ENCODE data around the gene NDUFA11. TPM values are rescaled to one million over a fixed set of nuclear protein-coding genes. Genes with fewer than 3 reads are reported as not detected.

The NDUFA11 gene
- total and polyA plus RNA-seq, 9 of the 15 experiments (the other 6 are each of a cell fraction or from before 2014, with no cell fraction given), result 63.3 to 486 (median 274) TPM

DNA sequence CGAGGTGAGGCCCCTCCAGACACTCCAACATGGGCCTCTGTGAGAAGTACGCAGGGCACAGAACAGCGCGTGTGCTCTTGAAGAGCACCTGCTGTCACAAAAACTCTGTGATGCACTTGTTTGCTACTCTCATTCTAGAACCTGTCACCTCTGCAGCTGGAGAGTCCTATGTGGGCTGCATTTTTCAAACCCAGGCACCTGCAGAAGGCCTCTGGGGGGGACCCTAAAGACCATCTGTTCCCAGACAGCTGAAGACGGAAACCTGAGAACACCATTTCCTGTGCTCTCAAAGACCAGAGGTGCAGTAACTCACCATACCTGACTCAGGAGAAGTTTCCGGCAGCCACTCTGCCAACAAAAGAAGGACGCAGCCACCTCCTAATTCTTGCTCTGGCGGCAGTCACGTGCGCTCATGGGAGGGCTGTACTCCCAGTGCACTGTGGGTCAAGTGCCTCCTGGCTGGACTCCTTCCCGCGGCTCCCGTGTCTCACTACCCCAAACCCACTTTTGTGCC is 46.3 kb upstream of the NDUFA11 start:
- Histone ChIP-seq H3K9me3 (replicated peaks; ENCODE audit: control insufficient read depth, insufficient read depth, low read depth, low read length) (no peaks in the 10 kb centered on the region), H3K27me3 (ENCODE audit: control insufficient read depth in 2 of 2, insufficient read depth in 2 of 2, low read length in 2 of 2) (no peaks in the 10 kb centered on the region), H3K79me2 (ENCODE audit: control insufficient read depth, insufficient read depth, low read length) (peaks cover 92% of the 10 kb centered on the region), H3K4me1 (replicated peaks in 1 of 2; ENCODE audit: control insufficient read depth in 2 of 2, insufficient read depth in 2 of 2, low read length in 2 of 2) (peaks cover 25% of the 10 kb centered on the region in 2 experiments), H3K36me3 (ENCODE audit: control insufficient read depth, insufficient read depth, low read length) (peaks cover 65% of the 10 kb centered on the region), H3K9ac (ENCODE audit: insufficient read depth in 1 of 2, low read depth in 2 of 2, low read length in 2 of 2) (no peak overlapping the region), H2AFZ (ENCODE audit: low read depth, low read length) (no peak overlapping the region), H3K9me1 (ENCODE audit: control insufficient read depth, insufficient read depth, low read length) (peaks cover 10% of the 10 kb centered on the region), H3K4me2 (ENCODE audit: insufficient read depth, low read length) (no peak overlapping the region), H4K20me1 (replicated peaks; ENCODE audit: control insufficient read depth, insufficient read depth, low read length) (peaks cover 16% of the 10 kb centered on the region; the same call in 1 of the 2 replicates), H3K27ac (ENCODE audit: extremely low read depth, low read depth, low read length) (no peak overlapping the region), H3K4me3 (no peak overlapping the region)
- 93% methylated on average over 12 of the region's 13 CpGs for WGBS (ENCODE audit: insufficient coverage, low coverage, missing lambda C conversion rate)
- ATAC-seq (no peak), FAIRE-seq (no peak), DNase-seq (ENCODE audit: extremely low read depth in 1 of 4, low spot score in 3 of 4) (no peak)
- in situ Hi-C loops (cut with MboI), result no loop called here
- no TSS peak for BruUV-seq (replicated peaks)
- ChIA-PET CTCF (ENCODE audit: low intra/inter-chr PET ratio) (no interaction called here), POLR2A (no interaction called here)
- intact Hi-C loops (cut with micrococcal nuclease), result no loop called here
- TF ChIP-seq, protein P1, sequence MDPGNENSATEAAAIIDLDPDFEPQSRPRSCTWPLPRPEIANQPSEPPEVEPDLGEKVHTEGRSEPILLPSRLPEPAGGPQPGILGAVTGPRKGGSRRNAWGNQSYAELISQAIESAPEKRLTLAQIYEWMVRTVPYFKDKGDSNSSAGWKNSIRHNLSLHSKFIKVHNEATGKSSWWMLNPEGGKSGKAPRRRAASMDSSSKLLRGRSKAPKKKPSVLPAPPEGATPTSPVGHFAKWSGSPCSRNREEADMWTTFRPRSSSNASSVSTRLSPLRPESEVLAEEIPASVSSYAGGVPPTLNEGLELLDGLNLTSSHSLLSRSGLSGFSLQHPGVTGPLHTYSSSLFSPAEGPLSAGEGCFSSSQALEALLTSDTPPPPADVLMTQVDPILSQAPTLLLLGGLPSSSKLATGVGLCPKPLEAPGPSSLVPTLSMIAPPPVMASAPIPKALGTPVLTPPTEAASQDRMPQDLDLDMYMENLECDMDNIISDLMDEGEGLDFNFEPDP (CRISPR knock-in tag; IDR thresholded peaks at IDR 0.05), result no peak
- TF ChIP-seq ZBTB17 (CRISPR knock-in tag; IDR thresholded peaks at IDR 0.05), result no peak

Measured in K562 (cell line).